IPS-NIHi7 (cell line): Measurements from ENCODE around the gene PKN3.

Source experiments
- DNase-seq: peaks from one replicate; pipeline ENCODE4 v3.0.0; 2012; ENCODE audit warnings: mixed read lengths; ENCODE audit errors: extremely low spot score

The PKN3 gene

DNA sequence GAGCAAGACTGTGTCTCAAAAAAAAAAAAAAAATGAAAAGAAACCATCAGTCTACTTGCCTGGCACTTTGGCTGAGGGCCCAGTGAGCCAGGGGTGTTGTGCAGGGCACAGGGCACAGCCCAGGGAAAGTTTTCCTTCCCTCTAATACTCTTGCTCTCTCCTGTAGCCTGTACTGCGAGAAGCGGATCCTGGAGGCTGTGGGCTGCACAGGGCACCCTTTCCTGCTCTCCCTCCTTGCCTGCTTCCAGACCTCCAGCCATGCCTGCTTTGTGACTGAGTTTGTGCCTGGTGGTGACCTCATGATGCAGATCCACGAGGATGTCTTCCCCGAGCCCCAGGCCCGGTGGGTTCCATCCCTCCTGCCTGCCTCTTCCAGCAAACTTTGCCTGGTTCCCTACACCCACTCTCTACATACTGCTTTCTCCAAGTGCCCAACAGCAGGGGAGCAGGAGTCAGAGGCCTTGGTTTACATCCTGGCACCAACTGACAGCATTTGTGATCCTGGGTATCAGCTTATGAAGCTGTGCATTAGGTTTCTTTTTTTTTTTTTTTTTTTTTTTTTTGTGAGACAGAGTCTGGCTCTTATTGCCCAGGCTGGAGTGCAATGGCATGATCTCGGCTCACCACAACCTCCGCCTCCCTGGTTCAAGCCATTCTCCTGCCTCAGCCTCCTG is 14.4 kb downstream of the PKN3 start:
- DNase-seq: no peak

GRCh38 chr9:128718047-128718446 is 15.7 kb downstream of the PKN3 start:
- DNase-seq: no peak

GRCh38 chr9:128718475-128718874 is 16.2 kb downstream of the PKN3 start:
- DNase-seq: no peak

DNA sequence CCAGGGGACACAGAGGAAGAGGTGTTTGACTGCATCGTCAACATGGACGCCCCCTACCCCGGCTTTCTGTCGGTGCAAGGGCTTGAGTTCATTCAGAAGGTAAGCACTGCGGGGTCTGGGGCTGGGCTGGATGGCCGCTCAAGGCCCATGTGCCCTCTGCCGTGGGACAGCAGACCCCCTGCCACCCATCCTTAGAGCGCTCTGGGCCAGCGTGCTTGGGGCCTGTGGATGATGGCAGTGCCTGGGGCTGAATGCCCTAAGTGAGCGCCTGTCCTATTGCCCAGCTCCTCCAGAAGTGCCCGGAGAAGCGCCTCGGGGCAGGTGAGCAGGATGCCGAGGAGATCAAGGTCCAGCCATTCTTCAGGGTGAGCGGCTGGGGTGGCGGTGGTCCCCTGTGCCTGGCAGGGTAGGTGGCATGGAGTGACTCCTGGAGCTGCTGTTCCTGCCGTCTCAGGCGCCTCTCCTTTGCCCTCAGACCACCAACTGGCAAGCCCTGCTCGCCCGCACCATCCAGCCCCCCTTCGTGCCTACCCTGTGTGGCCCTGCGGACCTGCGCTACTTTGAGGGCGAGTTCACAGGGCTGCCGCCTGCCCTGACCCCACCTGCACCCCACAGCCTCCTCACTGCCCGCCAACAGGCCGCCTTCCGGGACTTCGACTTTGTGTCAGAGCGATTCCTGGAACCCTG is 17.8 kb downstream of the PKN3 start:
- DNase-seq: no peak

DNA sequence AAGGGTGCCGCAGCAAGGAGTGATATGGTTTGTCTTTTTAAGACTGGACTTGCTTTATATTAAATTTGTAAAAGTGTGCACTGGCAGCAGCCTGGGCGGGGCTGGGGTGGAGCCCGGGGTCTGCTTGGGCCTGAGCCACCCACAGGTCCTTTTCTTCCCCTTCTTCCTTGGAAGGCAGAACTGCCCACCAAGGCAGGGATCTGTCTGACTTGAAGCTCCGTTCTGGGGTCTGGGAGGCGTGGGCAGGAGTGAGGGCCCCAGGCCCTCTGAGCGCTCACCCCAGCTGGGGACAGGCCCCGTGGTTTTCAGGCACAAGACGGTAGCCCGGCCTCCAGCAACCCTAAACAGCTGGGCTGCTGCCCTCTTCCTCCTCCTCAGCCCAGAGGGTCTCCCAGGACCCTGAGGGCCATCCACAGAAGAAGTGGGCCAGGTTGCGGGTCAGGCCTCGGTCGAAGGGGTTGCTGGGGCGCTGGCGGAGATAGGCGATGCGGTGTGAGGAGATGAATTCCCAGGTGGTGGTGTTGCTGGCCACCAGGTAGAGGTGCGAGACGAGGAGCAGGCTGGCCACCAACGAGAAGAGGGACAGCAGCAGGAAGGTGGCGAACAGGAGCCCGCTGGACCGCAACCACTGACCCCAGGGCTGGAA is 18.7 kb downstream of the PKN3 start:
- no peak for DNase-seq

- DNase-seq: no peak
These were observed 19.2 kb downstream of the PKN3 start for GRCh38 chr9:128721487-128722010.

- no peak for DNase-seq
These were observed 20.4 kb downstream of the PKN3 start for GRCh38 chr9:128722380-128723351.

DNA sequence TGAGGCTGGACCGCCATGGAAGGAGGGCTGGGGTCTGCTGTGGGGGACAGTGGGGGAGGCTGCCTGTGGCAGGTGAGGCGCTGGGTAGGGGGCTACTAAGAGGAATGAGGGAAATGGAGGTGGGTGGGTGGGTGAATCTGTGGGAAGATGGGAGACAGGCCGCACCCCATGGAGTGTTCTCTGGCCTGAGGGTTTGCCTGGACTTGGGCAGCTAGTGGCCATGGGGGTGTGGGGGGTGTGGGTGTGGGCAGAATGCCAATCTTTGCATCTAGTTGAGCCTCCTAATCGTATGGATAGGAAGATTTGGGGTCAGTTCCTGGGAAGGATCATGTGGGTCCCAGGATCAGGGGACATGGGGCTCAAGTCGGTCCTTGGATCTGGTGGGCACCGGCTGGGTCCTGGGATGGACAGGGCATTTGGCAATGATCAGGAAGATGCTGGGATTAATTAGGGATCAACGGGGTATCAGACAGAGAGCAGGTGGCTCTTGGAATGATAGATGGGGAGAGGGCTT is 21.1 kb downstream of the PKN3 start:
- no peak for DNase-seq

DNA sequence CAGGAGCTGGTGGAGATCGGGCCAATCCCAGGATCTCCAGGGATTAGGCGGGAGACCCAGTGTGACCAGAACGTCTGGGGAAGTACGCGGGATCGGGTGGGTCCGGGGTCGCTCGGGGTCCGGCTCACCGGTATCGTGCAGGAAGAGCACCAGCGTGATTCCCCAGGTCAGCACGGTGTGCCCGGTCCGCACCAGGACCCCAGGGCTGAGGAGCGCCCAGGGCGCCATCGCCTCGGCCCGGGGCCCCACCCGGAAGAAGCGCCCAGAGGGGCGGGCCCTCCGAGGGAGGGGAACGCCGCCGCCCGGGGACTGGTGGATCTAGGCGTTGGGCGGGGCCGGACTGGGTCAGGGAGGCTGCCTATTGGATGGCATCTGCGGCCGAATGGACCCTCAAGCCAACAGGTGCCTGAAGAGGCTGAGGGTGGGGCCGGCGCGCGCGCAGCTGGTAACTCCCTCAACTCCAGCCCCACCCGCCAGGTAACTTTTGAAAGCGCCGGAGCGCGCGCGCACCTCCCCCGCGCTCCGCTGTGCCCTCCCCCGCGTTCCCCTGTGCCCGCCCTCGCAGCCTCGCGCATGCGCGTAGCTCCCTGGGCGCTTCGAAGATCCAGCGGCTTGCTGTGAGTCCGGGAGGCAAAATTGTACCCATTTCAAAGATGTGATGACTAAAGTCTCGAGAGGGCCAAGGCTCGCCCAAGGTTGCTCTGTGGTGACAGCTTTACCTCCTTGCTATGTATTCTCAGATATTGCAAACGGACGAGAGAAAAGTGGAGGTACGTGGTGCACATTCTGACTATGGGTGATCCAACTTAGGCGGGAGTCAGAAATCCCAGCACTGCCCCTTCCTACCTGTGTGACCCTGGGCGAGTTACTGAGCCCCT is 21.8 kb downstream of the PKN3 start, which contains the start of gene ZDHHC12:
Gene ZDHHC12 (minus strand): TSS at position 262 of the 878 bp plus-strand sequence. CDS start 34 bp downstream, at position 228.
- peak; percentile 100 for DNase-seq

DNA sequence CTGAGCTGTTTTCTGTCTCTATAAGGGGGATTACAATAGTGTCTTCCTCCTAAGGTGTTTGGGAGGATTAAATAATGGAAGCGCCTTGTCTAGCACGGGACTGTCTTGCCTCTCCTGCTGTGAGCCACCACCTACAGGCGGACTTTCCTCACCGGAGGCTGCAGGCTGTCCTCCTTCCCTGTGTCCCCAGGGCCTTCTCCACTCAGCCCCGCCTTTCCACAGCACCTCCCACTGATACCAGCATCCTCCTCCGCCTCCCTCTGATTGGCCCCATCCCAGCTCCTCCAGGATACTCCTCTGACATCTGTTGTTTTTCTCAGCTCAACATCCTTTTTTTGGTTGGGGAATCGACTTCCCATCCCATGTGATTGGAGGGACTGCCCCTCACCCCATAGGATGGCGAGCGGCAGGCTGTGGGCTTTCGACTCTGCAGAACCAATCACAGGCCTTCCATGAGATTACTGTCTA is 22.5 kb downstream of the PKN3 start:
- DNase-seq: peak; percentile 86

DNA sequence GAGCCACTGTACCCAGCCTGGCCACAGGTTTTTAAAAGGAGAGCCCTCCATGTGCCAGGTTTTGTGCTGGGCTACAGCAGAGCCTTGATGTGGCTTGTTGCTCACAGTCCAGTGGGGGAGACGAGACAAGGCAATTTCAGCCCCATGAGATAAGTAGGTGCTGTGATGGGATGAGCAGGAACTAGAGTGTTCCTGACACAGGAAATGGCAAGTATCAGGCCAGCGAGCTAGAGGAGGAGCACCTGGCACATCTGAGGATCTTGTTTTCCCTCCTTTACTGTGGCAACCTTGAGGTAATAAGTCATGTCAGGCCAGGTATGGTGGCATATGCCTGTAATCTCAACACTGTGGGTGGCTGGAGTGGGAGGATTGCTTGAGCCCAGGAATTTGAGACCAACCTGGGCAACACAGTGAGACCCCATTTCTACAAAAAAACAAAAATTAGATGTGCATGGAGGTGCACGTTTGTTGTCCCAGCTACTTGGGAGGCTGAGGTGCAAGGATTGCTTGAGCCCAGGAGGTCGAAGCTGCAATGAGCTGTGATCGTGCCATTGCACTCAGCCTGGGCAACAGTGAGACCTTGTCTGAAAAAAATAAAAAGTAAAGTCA is 25.4 kb downstream of the PKN3 start:
- no peak for DNase-seq

- no peak for DNase-seq
These were observed 26.0 kb downstream of the PKN3 start for GRCh38 chr9:128728298-128728697.

GRCh38 chr9:128729302-128729701 is 27.0 kb downstream of the PKN3 start:
- DNase-seq: no peak

DNA sequence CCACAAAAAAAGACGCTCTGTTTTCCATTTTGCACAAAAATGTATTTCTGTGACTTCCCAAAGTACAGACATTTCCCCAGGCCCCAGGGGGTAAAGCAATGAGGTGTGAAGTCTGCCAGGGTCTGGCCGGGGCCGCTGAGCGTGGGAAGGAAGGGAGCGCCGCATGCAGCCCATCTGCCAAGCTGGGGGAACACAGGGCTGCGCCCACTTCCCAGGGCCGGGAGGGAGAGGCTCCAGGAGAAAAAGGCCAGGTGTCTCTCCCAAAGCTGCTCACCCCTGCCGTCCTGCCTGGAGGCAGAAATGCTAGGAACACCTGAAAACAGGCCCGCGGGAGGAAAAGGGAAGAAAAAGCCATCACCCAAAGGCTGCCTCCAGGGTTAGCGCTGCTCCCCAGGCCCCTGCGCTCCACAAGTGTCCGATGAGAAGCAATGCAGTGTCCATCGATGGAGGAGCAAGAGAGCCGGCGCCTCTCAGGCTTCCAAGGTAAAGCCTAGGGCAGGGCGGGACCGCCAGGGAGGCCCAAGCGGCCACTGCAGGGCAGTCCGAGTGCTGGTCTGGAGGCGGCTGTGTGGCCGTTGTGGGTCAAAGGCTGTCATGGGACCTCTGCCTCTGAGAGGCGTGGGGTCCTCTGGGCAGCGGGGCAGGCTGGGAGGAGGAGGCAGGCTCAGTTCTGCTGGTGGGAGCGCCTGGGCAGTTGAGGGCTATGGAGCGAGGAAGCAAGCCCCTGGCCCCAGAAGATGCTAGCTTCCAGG is 27.6 kb downstream of the PKN3 start:
- no peak for DNase-seq

DNA sequence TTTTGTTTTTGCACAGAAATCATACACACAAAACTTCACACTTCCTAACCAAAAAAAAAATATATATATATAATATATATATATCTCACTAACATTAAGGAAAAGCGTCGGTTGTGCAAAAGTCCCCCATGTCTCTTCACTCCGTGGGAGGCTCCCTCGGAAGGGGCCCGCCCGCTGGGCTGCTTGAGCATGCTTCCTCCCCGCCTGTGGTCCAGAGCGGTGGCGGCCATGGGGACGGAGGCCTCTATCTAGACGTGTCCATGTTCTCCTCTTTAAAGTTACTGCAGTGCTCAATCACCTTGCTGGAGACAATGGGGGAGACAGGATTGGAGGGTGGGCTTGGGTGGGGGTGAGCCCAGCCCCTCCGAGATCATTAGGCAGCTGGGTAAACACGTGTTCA is 28.8 kb downstream of the PKN3 start:
- no peak for DNase-seq

GRCh38 chr9:128731691-128732090 is 29.4 kb downstream of the PKN3 start:
- no peak for DNase-seq

GRCh38 chr9:128732576-128732975 is 30.3 kb downstream of the PKN3 start:
- DNase-seq: no peak

DNA sequence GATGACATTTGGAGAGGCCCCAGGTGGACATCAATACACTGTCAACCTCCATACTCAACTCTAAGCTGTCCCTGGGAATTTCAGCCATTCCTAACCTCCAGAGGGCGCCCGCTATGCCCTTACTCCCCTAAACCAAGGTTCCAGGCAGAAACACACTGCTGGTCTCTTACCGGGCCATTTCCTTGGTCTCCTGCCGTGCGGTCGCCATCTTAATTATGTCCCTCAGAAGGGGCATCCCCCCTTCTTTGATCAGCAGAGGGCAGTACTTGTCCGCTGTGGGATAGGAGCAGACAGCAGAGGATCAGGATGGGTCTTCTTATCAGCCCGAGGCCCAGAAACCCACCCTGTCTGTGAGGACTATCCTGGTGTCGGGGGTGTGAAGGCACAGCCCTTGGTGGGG is 31.0 kb downstream of the PKN3 start:
- DNase-seq: peak; percentile 97

- no peak for DNase-seq
These were observed 33.1 kb downstream of the PKN3 start for GRCh38 chr9:128735373-128735772.
